Measurements from ENCODE around the gene CCDC32. TPM values are rescaled to one million over a fixed set of nuclear protein-coding genes. Genes with fewer than 3 reads are reported as not detected.

CCDC32 gene
- total and polyA plus RNA-seq, 7 donors = 21.4 to 55.3 (median 37.1) TPM

DNA sequence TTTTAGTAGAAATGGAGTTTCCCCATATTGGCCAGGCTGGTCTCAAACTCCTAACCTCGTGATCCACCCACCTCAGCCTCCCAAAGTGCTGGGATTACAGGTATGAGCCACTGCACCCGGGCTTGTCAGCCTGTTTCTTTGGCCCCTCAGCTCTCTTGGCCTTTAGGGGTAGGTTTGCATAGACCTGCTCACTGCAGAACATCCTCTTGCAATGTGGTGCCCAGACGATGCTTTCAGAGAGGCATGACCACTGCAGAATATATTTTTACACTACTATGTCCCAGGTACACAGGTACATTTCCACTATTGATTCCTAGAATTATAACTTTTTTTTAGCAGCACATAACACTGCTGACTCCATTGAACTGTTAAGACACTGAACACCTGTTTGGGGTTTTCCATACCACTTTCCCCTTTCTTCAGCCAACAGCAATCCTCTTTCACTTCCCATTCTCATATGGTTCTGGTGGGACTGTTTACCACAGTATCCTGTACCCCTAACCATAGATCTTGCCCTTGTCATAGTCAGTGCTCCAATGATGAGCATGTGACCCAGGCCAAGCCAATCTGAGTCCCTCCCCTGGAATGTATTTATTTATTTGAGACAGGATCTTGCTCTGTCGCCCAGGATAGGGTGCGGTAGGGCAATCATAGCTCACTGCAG is 21.1 kb downstream of the CCDC32 start:
- intact Hi-C loops (cut with DNase I) = no loop called here
- WGBS, 2 donors = 48 to 57% methylated on average over 5 of the region's 5 CpGs

DNA sequence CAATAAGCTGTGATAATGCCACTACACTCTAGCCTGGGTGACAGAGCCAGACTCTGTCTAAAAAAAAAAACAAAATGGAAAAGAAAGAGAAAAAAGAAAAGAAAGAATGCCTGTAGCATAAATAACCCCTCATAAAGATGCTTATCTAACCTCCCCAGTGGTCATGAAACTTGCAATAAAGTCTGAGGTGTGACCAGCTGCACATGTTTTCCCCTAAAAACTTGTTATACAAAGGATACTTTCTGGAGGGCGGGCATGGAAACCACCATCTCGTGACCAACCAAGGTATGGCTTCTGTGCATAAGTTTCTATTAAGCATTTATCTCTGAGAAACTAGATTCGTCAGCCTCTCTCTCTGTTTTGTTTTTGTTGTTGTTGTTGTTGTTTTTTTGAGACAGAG is 21.8 kb downstream of the CCDC32 start:
- Histone ChIP-seq H3K36me3 (peaks cover 0 to 8% (median 0%) of the 10 kb centered on the region in 4 donors), H3K9me3 (no peaks in the 10 kb centered on the region), H3K27ac (no peak overlapping the region), H3K4me3 (no peak overlapping the region), H3K4me1 (no peaks in the 10 kb centered on the region), H3K27me3 (no peaks in the 10 kb centered on the region)
- TF ChIP-seq POLR2AphosphoS5 (IDR thresholded peaks at IDR 0.05) (no peak), EP300 (IDR thresholded peaks at IDR 0.05) (no peak)
- DNase-seq = no peak
- WGBS, 2 donors = 23 to 74% methylated on average over 3 of the region's 3 CpGs
- intact Hi-C loops (cut with DNase I) = no loop called here

More for the DNA sequence above, 21.1 kb downstream of the CCDC32 start:
- Histone ChIP-seq H3K4me3 (no peak overlapping the region), H3K27me3 (no peaks in the 10 kb centered on the region), H3K36me3 (peaks cover 0 to 13% (median 0%) of the 10 kb centered on the region in 4 donors), H3K4me1 (no peaks in the 10 kb centered on the region), H3K27ac (no peak overlapping the region), H3K9me3 (no peaks in the 10 kb centered on the region)
- no peak for DNase-seq
- TF ChIP-seq EP300 (IDR thresholded peaks at IDR 0.05) (no peak), POLR2AphosphoS5 (IDR thresholded peaks at IDR 0.05) (no peak), POLR2A (IDR thresholded peaks at IDR 0.05) (no peak)
- TF ChIP-seq, protein P1, sequence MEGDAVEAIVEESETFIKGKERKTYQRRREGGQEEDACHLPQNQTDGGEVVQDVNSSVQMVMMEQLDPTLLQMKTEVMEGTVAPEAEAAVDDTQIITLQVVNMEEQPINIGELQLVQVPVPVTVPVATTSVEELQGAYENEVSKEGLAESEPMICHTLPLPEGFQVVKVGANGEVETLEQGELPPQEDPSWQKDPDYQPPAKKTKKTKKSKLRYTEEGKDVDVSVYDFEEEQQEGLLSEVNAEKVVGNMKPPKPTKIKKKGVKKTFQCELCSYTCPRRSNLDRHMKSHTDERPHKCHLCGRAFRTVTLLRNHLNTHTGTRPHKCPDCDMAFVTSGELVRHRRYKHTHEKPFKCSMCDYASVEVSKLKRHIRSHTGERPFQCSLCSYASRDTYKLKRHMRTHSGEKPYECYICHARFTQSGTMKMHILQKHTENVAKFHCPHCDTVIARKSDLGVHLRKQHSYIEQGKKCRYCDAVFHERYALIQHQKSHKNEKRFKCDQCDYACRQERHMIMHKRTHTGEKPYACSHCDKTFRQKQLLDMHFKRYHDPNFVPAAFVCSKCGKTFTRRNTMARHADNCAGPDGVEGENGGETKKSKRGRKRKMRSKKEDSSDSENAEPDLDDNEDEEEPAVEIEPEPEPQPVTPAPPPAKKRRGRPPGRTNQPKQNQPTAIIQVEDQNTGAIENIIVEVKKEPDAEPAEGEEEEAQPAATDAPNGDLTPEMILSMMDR (IDR thresholded peaks at IDR 0.05) = no peak

DNA sequence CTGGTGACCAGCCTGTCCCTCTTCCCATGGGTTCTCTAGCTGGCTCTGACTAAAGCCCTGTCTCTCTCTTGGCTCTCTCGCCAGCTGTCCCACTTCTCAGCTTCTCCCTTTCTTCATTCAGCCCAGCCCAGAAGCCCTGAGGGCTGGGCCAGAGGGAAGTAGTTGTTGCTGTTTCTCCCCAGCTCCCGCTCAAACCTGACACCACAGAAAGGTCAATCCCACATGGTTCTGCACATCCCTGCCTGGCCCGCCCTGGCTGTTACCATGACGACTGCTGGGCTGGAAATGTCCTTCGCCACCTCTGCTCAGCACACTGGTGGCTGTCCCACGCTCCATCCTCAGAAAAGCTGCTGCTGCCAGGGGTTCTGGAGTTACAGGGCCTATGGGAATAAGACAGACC is 25.9 kb downstream of the CCDC32 start:
- TF ChIP-seq EP300 (IDR thresholded peaks at IDR 0.05) (no peak), POLR2A (IDR thresholded peaks at IDR 0.05) (no peak), POLR2AphosphoS5 (IDR thresholded peaks at IDR 0.05) (no peak)
- TF ChIP-seq, protein P1 (IDR thresholded peaks at IDR 0.05) = no peak
- H3K36me3 ChIP-seq = no peaks in the 10 kb centered on the region
- no peaks in the 10 kb centered on the region for H3K27me3 ChIP-seq
- H3K4me1 ChIP-seq = no peaks in the 10 kb centered on the region
- H3K9me3 ChIP-seq = no peaks in the 10 kb centered on the region
- no peak overlapping the region for H3K4me3 ChIP-seq
- 92 to 94% methylated on average over 6 of the region's 6 CpGs for WGBS, 2 donors
- H3K27ac ChIP-seq = no peak overlapping the region
- no peak for DNase-seq
- intact Hi-C loops (cut with DNase I) = no loop called here

DNA sequence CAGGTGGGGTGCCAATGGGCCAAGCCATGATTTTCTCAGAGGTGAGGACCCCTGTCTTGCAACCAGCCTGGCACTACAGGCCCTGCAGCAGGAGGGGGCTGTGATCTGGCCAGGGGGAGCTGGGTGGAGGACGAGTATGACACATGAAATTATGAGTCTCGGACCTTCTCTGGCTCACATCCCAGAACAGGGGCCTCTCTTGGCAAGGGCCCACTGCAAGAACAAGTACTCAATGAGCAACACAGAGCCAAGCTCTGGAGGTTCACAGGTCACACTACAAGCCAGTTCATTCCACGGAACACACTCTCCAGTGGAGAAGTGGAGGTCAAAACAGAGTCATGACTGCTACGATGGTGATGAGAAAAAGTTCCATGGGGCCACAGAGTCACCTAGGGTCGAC is 28.3 kb downstream of the CCDC32 start:
- intact Hi-C loops (cut with DNase I) = no loop called here
- TF ChIP-seq, protein P1 (IDR thresholded peaks at IDR 0.05) = no peak
- TF ChIP-seq POLR2A (IDR thresholded peaks at IDR 0.05) (no peak), EP300 (IDR thresholded peaks at IDR 0.05) (no peak), POLR2AphosphoS5 (IDR thresholded peaks at IDR 0.05) (no peak)
- no peak for DNase-seq
- no peaks in the 10 kb centered on the region for H3K9me3 ChIP-seq
- no peak overlapping the region for H3K27ac ChIP-seq
- H3K27me3 ChIP-seq = no peaks in the 10 kb centered on the region
- H3K36me3 ChIP-seq = no peaks in the 10 kb centered on the region
- no peaks in the 10 kb centered on the region for H3K4me1 ChIP-seq
- 75 to 86% methylated on average over 5 of the region's 5 CpGs for WGBS, 2 donors
- no peak overlapping the region for H3K4me3 ChIP-seq

DNA sequence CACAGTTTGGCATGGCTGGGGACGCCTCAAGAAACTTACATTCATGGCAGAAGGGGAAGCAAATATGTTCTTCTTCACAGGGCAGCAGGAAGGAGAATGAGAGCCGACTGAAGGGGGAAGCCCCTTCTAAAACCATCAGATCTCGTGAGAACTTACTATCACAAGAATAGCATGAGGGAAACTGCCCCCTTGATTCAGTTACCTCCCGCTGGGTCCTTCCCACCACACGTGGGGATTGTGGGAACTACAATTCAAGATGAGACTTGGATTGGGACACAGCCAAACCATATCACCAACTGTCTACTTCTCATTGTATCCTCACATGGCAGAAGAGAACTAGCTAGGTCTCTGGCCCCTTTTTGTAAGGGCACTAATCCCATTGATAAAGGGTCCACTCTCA is 30.5 kb downstream of the CCDC32 start:
- H3K9me3 ChIP-seq = no peaks in the 10 kb centered on the region
- H3K27ac ChIP-seq = no peak overlapping the region
- intact Hi-C loops (cut with DNase I) = no loop called here
- WGBS, 2 donors = 62 to 79% methylated on average over 5 of the region's 5 CpGs
- no peak for TF ChIP-seq EP300 (IDR thresholded peaks at IDR 0.05)
- TF ChIP-seq POLR2AphosphoS5 (IDR thresholded peaks at IDR 0.05) = no peak
- TF ChIP-seq, protein P1 (IDR thresholded peaks at IDR 0.05) = no peak
- no peak for TF ChIP-seq POLR2A (IDR thresholded peaks at IDR 0.05)
- H3K4me3 ChIP-seq = no peak overlapping the region
- no peaks in the 10 kb centered on the region for H3K4me1 ChIP-seq
- no peaks in the 10 kb centered on the region for H3K27me3 ChIP-seq
- no peak for DNase-seq
- H3K36me3 ChIP-seq = no peaks in the 10 kb centered on the region

All from sigmoid colon (tissue), 7 donors.